Measurements from ENCODE around the gene OR6K2.

DNA sequence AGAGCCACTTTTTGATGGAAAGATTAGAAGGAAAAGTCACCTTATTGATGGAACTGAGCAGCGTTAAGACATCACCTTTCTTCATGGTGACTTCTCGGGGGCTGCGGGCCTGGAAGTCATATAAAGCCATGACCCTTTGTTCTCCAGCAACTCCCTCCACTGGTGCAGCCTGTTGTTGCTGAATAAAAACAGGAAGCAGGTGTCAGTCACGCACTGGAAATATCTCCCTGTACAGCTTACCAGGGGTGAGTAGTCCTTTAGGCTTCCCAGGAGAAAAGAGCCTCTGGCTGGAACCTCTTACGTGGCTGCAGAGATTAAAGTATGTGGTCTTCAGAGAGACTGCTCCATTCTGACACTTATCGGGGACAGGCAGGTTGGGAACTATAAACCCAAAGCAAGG is 45.9 kb downstream of the OR6K2 start:
- TF ChIP-seq GABPA (IDR thresholded peaks at IDR 0.05 in 1 of 2, conservative IDR thresholded peaks at IDR 0.05 in 1 of 2) (no peak), CTCF (IDR thresholded peaks at IDR 0.05; ENCODE audit: low read depth, low read length, missing input control) (no peak), RAD21 (IDR thresholded peaks at IDR 0.05) (no peak), YY1 (IDR thresholded peaks at IDR 0.05) (no peak), ATF3 (IDR thresholded peaks at IDR 0.05) (no peak), TAF1 (conservative IDR thresholded peaks at IDR 0.05) (no peak), RXRA (IDR thresholded peaks at IDR 0.05) (no peak), SP1 (IDR thresholded peaks at IDR 0.05) (no peak), NR2F2 (IDR thresholded peaks at IDR 0.05) (no peak), ZBTB33 (IDR thresholded peaks at IDR 0.05) (no peak), REST (IDR thresholded peaks at IDR 0.05) (no peak), HNF4G (IDR thresholded peaks at IDR 0.05) (no peak), FOXA1 (IDR thresholded peaks at IDR 0.05) (no peak)
- TF ChIP-seq, protein P1, sequence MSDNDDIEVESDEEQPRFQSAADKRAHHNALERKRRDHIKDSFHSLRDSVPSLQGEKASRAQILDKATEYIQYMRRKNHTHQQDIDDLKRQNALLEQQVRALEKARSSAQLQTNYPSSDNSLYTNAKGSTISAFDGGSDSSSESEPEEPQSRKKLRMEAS (IDR thresholded peaks at IDR 0.05) = no peak

Measured in liver (tissue), 3 donors.